Measurements from ENCODE around the gene EMILIN1. TPM values are rescaled to one million over a fixed set of nuclear protein-coding genes. Genes with fewer than 3 reads are reported as not detected.

The EMILIN1 gene
- total and polyA plus RNA-seq, 2 of the 8 experiments (the other 6 are each of a cell fraction or from before 2014, with no cell fraction given) = 1.9 to 3.0 TPM

DNA sequence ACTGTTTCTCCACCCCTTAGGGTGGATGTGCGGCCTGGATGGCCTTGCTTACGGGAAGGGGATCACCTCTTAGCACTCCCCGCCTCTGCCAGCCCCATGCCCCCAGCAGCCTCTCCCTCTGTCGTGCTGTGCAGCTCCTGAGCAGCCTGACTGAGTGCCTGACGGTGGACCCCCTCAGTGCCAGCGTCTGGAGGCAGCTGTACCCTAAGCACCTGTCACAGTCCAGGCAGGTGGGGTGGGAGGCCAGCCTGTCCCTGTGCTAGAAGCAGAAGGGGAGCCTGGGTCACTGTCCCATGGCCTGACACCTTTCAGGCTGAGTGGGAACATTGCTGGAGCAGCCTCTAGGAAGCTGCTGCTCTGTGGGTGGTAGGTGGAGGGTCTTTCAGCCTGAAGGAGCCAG lies 40.4 kb upstream of the EMILIN1 start (continued):
- TF ChIP-seq POU5F1 (IDR thresholded peaks at IDR 0.05; ENCODE audit: low read depth, low read length) = no peak
- no peak for TF ChIP-seq POLR2A (IDR thresholded peaks at IDR 0.05; ENCODE audit: control extremely low read depth in 1 of 2, low read depth in 2 of 2, low read length in 2 of 2)
- TF ChIP-seq PHF8 (conservative IDR thresholded peaks at IDR 0.05; ENCODE audit: low read depth, low read length) = no peak
- no peak for TF ChIP-seq BCL11A (IDR thresholded peaks at IDR 0.05; ENCODE audit: low read depth in 2 of 2, low read length in 2 of 2)
- no peak for TF ChIP-seq MAFK (IDR thresholded peaks at IDR 0.05; ENCODE audit: low read depth, low read length)
- TF ChIP-seq EGR1 (IDR thresholded peaks at IDR 0.05; ENCODE audit: borderline replicate concordance, low read depth, low read length) = no peak
- TF ChIP-seq FOSL1 (IDR thresholded peaks at IDR 0.05; ENCODE audit: insufficient read depth, low read depth, low read length) = no peak

All from H1 (cell line).